ENCODE results near the gene HELZ.

- no peak for TF ChIP-seq RAD21 (conservative IDR thresholded peaks at IDR 0.05 in 1 of 2, IDR thresholded peaks at IDR 0.05 in 1 of 2)
- no peak for TF ChIP-seq CTCF (IDR thresholded peaks at IDR 0.05)
- no peak for TF ChIP-seq EP300 (IDR thresholded peaks at IDR 0.05)
- TF ChIP-seq HMGXB4 (CRISPR knock-in tag; IDR thresholded peaks at IDR 0.05; ENCODE audit: borderline replicate concordance): no peak
- no peak for TF ChIP-seq FOSL2 (IDR thresholded peaks at IDR 0.05)
- no peak for TF ChIP-seq FOSL2 (CRISPR knock-in tag; IDR thresholded peaks at IDR 0.05)
Observed at GRCh38 chr17:67123699-67124098, 121.3 kb downstream of the HELZ start.
